GM08714 (cell line): ENCODE data around the gene VPS37C.

Experiments used
- H3K4me3 ChIP-seq: fragments of 200-500 bp; sonication (Bioruptor generic); 2 replicates; pipeline ENCODE4 v1.5.1; 2014; ENCODE audit warnings: mild to moderate bottlenecking, low read length, inconsistent platforms
- ZNF274 ChIP-seq: IDR thresholded peaks from 2 replicates; pipeline ENCODE4 v1.6.1; 2012; ENCODE audit warnings: mild to moderate bottlenecking, low read depth, low read length

Gene VPS37C

GRCh38 chr11:61151545-61152252, 9.5 kb downstream of the VPS37C start:
- no peak overlapping the region for H3K4me3 ChIP-seq

GRCh38 chr11:61150706-61151544, 10.3 kb downstream of the VPS37C start:
- TF ChIP-seq ZNF274: no peak
- no peak overlapping the region for H3K4me3 ChIP-seq

More at GRCh38 chr11:61151545-61152252, 9.5 kb downstream of the VPS37C start:
- TF ChIP-seq ZNF274: no peak

- H3K4me3 ChIP-seq: no peak overlapping the region
- no peak for TF ChIP-seq ZNF274
Measured at GRCh38 chr11:61149624-61150615, 11.3 kb downstream of the VPS37C start.

GRCh38 chr11:61147791-61148620, 13.2 kb downstream of the VPS37C start:
- no peak overlapping the region for H3K4me3 ChIP-seq
- no peak for TF ChIP-seq ZNF274

GRCh38 chr11:61147271-61147670, 14.0 kb downstream of the VPS37C start:
- H3K4me3 ChIP-seq: no peak overlapping the region
- TF ChIP-seq ZNF274: no peak

GRCh38 chr11:61146416-61146815, 14.8 kb downstream of the VPS37C start:
- no peak for TF ChIP-seq ZNF274
- H3K4me3 ChIP-seq: no peak overlapping the region

- H3K4me3 ChIP-seq: no peak overlapping the region
- no peak for TF ChIP-seq ZNF274
Measured at GRCh38 chr11:61145228-61146005, 15.8 kb downstream of the VPS37C start.

- TF ChIP-seq ZNF274: no peak
- H3K4me3 ChIP-seq: no peak overlapping the region
Measured at GRCh38 chr11:61144511-61145179, 16.6 kb downstream of the VPS37C start.

- no peak for TF ChIP-seq ZNF274
- no peak overlapping the region for H3K4me3 ChIP-seq
Measured at GRCh38 chr11:61142424-61142823, 18.8 kb downstream of the VPS37C start.

GRCh38 chr11:61141601-61142028, 19.6 kb downstream of the VPS37C start:
- TF ChIP-seq ZNF274: no peak
- no peak overlapping the region for H3K4me3 ChIP-seq

DNA sequence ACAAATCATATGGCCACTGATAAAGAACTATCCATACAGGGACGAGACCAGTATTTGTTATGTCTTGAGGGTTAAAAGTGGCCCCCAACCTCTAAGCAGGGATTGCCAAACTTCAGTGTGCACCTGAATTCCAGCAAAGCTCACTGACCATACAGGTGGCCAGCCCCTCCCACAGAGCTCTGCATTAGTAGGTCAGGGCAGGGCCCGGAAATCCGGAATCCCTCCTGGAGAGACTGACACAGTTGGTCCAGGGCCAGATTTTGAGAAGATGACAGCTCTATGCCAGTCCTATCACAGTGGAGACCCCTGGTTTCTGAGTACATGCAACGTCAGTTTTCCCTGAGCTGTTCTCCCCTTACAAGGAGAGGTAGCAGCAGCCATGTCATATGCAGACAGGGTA, 20.8 kb downstream of the VPS37C start:
- no peak overlapping the region for H3K4me3 ChIP-seq
- TF ChIP-seq ZNF274: no peak

DNA sequence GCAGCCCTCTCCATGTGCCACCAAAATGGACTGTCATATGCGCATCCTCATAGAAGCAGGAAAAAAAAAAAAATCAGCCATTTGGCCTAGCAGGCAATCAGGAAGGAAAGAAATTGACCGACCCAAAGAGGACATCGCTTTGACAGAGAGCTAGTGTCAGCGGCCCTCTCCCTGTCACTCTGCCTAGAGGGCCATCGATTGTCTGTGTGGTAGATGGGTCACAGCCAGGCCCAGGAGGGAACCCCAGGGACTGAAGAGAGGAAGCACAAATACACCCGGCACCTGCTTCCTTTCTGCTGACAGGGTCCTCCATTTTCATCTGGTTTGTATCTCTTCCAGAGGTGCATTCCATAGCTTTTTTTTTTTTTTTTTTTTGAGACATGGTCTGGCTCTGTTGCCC, 21.8 kb downstream of the VPS37C start:
- no peak overlapping the region for H3K4me3 ChIP-seq
- TF ChIP-seq ZNF274: no peak
